ENCODE measurements around the gene BMI1.
"Not testable (repeated sequence)": the region's sequence is repeated elsewhere in the genome, so short reads cannot be mapped to it uniquely, and the experiment has no call there.

The BMI1 gene

DNA sequence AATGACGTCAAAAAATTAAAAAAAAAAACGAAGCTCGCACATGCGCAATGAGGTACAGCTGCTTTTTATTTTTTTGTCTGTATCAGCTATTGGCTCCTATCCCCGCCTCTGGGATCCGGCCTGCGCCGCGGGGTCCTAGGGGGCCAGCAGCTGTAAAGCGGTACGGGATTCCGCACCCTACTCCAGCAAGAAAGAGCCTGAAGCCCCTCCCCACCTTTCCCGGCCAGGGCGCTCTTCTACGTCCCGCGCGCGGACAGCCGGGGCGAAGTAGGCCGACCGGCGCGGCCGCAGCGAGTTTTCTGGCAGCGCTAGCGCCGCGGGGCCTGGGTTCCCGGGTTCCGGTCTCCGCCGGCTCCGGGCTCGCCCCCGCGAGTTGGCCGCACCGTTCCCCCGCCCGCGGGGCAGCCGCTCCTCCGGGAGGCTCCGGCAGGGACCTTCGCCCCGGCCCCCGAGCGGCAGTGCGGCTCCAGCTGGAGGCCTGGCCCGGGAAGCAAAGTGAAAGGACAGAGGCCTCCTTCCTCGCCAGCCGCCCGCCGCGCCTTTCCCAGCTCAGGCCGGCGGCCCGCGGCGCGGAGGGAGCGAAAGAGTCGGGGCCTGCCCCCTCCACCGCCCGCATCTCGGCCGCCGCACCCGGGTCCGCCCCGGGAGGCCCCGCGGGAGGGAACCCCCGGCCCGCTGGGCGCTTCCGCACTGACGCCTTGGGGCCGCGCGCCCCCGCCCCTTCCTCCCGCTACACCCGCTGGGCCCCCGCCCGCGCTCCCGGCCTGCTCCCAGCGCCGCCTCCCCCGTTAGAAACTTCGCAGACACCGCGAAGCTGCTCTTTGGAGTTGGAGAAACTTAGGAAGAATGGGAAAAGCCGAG is 19.7 kb downstream of the BMI1 start:
- peak; percentile 40 for DNase-seq

- DNase-seq: no peak
Observed at GRCh38 chr10:22341190-22341925, 20.5 kb downstream of the BMI1 start.

DNA sequence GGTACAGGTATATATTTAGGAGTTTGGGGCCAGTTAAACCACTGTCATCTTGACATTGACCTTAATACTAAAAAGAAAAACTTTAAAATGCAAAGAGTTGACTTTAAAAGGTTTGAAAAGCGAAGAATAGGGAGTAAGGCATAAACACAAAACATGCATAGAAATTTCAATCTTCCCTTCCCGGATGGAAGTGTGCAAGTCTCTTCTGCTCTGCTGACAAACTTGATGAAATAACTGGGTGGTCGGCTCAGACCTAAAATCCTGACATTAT is 21.0 kb downstream of the BMI1 start:
- no peak for DNase-seq

GRCh38 chr10:22342421-22342820 is 21.5 kb downstream of the BMI1 start:
- DNase-seq: no peak

GRCh38 chr10:22343731-22344130 is 22.8 kb downstream of the BMI1 start:
- no peak for DNase-seq

DNA sequence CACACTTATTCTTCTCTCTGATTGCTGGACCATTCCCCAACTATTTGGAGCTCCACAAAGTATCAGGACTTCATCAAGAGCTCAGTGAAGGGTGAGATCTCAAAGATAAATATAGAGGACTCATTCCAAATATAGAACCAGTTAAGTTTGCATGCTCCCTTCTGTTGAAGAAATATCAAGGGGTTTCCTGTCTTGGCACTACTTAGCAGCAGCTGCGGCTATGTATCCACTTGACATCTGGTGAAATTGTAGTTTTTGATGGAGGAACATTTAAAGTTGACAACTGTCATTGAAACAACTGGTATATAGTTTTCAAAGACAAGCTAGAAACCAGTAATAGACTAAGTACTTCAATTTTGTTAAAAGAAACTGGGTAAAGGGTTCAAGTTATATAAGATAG is 23.4 kb downstream of the BMI1 start:
- DNase-seq: no peak

GRCh38 chr10:22344781-22345300 is 23.9 kb downstream of the BMI1 start:
- no peak for DNase-seq

- no peak for DNase-seq
Observed at GRCh38 chr10:22345301-22346095, 24.6 kb downstream of the BMI1 start, which contains the start of gene SPAG6. Gene SPAG6, plus strand, starts transcription at chr10:22345496. Its CDS starts 116 bp downstream, at chr10:22345612.

DNA sequence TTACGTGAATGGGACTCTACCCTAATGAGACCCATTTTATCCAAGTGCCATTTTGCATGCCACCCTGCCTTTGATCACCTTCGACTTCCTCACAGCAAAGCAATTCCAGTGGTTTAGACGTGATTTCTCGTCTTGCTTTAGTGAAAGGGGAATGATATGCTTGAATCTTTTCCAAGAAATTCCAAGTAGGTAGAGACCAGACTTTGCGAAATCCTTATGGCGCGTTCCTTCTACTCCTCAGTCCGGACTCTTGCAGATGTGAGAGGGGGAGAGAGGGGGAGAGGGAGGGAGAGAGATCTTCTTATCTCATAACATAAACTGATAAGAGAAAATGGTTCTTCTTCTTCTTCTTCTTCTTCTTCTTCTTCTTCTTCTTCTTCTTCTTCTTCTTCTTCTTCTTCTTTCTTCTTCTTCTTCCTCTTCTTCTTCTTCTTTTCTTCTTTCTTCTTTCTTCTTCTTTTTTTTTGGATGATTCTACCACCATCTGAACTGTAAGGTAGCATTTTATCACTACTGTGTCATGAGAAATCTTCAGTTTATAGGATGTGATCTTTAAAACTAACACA is 25.3 kb downstream of the BMI1 start:
- DNase-seq: no peak

- no peak for DNase-seq
Observed at GRCh38 chr10:22349755-22350154, 28.9 kb downstream of the BMI1 start.

DNA sequence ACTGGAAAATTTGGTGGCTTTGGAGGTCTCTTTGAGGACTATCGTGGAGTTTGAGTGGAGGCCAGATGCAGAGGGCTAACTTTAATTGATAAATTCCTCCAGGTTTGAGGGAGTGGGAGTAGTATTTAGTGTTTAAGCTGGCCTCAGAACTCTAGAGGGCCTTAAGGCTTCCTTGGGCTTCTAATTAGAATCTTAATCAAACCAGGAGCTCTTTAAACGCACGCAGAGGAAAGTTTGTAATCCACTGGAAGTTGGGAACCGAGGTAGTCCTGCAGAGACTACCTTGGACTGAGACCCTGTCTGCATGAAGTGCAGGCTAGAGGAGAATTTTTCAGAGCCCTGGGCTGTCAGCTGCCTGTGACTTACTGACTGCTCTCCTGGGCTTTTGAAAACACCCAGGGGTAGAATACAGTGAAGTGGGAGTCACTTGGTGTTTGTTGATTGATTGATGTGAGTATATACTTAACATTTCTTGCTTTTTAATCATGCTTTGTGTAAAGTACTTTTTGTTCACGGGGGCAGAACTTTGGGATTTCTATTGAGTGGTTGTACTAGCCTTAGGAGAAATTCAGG is 30.3 kb downstream of the BMI1 start:
- DNase-seq: no peak

DNA sequence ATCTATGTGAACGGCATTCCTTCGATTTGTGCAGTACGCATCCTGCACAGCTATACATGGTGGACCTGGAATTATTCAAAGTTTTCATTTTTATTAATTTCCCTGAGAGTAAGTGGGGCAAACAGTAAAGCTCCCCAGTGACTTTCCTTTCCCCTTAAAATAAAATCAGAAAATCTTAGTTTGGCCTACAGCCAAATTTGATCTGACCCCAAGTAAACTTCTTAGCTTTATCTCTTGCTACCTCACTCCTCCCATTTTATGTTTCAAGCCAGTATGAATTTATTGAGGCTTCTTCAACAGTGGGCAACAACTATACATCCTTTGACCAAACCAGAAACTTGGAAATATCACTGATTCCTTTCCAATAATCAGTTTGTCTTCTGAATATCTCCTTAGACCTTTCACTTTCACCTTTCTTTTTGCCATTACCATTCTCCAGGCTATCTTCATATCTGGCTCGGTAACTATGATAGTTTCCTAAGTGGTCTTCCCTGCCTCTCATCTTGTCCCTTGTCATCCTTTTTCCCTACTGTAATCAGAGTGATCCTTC is 35.5 kb downstream of the BMI1 start:
- DNase-seq: no peak

DNA sequence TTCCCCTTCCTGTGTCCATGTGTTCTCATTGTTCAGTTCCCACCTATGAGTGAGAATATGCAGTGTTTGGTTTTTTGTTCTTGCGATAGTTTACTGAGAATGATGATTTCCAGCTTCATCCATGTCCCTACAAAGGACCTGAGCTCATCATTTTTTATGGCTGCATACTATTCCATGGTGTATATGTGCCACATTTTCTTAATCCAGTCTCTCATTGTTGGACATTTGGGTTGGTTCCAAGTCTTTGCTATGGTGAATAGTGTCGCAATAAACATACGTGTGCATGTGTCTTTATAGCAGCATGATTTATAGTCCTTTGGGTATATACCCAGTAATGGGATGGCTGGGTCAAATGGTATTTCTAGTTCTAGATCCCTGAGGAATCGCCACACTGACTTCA is 36.9 kb downstream of the BMI1 start:
- not testable (repeated sequence) for DNase-seq

DNA sequence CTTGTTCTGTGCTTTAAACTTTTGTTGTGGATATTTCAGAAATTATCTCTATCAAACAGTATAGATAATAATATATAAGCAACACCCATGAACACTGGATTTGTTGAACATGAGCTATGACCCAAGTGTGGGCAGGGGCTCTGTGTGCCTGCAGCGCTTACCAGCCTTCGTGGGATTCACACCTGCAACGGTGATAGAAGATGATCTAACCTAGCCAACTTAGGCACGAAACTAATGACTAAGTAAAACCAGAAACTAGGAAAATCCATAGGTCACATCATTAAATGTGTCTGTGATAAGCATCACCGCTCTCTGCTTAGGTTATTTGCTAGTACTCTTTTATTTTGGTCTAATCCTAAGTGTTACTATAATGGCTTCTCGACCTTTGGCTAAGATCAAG is 42.4 kb downstream of the BMI1 start:
- no peak for DNase-seq

- DNase-seq: no peak
Observed at GRCh38 chr10:22364407-22365140, 43.7 kb downstream of the BMI1 start.

GRCh38 chr10:22365233-22365632 is 44.3 kb downstream of the BMI1 start:
- no peak for DNase-seq

DNA sequence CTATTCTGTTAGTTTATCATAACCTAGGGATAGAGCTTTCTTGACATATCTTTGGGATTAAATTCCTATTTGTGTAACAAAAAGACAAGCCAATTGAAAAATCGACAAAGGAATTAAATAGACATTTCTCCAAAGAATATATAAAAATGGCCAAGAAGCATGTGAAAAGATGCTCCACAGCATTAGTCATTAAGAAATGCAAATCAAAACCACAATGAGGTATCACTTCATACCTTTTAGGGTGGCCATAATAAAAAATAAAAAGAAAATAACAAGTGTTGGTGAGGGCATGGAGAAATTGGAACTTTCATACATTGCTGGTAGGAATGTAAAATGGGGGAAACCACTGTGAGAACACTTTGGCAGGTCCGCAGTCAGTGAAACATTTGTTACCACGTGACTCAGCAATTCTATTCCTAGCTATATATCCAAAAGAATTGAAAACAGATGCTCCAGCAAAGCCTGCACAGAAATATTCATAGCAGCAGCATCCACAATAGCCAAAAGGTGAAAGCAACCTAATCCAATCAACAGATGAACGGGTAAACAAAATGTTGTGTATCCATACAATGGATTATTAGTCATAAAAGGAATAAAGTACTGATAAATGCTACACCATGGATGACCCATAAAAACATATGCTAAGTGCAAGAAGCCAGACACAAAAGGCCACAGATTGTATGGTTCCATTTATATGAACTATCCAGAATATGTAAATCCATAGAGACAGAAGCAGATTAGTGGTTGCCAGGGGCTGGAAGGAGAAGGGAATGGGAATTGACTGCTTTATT is 44.9 kb downstream of the BMI1 start:
- DNase-seq: no peak

- no peak for DNase-seq
Observed at GRCh38 chr10:22366435-22366703, 45.5 kb downstream of the BMI1 start.

DNA sequence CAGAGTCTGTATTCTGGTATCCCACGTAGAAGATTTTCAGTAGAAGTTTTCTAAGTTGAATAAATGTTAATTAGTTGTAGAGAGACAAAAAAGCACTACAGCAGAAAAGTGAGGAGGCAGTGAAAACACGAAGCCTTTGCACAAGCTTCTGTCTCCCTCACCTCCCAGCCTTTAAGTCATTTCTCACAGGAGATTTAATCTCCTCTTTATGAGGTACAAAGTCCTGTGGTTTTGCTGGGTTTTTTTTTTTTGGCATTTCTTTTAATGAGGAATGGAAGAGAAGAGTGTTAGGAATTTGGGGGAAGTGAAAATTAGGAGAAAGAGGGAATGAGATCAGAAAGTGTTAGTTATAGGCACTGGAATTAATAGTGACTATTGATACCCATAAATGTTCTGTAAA is 45.9 kb downstream of the BMI1 start:
- no peak for DNase-seq

DNA sequence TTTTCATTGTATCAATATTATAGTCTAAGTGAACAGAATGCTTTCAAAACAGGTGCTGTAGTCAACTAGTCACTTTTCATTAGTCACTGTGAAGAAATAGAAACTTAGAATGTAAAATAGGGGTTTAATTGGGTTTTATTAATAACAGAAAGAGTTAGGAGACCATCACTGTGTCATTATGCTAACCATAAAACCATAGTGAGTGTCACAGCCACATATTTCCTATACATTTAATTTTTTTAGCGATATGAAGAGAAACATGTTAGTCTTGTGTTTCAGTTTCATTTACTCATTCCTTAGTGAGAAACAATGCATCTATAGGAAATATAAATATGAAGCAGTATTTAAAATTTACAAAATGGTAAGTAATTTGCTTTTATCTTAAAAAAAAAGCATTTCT is 46.6 kb downstream of the BMI1 start:
- no peak for DNase-seq

DNA sequence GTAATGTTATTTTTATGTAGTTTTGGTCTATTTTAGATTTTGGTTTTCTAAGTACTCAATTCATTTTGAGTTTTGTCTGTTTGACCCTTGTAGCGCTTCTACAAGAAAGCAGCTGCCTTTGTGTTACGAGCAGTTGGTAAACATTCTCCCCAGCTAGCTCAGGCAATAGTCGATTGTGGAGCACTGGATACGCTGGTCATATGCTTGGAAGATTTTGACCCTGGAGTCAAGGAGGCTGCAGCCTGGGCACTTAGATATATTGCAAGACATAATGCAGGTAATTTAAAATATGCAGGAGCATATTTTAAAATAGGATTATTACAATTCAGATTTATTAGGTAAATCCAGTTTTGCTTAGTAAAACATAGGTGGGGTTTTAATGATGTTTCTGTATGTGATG is 47.5 kb downstream of the BMI1 start:
- no peak for DNase-seq
